ENCODE measurements around the gene REEP6. TPM values are rescaled to one million over a fixed set of nuclear protein-coding genes. Genes with fewer than 3 reads are reported as not detected.

Gene REEP6
- total RNA-seq, 4 donors from 2014 or later: 1.1 to 2.3 (median 1.5) TPM

GRCh38 chr19:1505012-1505411, 14.0 kb downstream of the REEP6 start:
- intact Hi-C loops (cut with DNase I; ENCODE audit: low total_unique reads): no loop called here
- Histone ChIP-seq H3K9me3 (no peaks in the 10 kb centered on the region), H3K27me3 (peaks cover 0 to 11% (median 5%) of the 10 kb centered on the region in 3 donors), H3K27ac (no peak overlapping the region), H3K4me3 (no peak overlapping the region), H3K36me3 (no peaks in the 10 kb centered on the region), H3K4me1 (peaks cover 4 to 15% of the 10 kb centered on the region in 2 donors)
- DNase-seq (no peak), ATAC-seq (no peak)
- no peak for TF ChIP-seq POLR2A (IDR thresholded peaks at IDR 0.05)
- TF ChIP-seq CTCF (IDR thresholded peaks at IDR 0.05 in 4 of 5, conservative IDR thresholded peaks at IDR 0.05 in 1 of 5): no peak
- in situ Hi-C loops (cut with MboI; ENCODE audit: low sequenced_read_pairs in 4 of 4): no loop called here

- Histone ChIP-seq H3K4me1 (peaks cover 4 to 19% of the 10 kb centered on the region in 2 donors), H3K9me3 (no peaks in the 10 kb centered on the region), H3K36me3 (no peaks in the 10 kb centered on the region), H3K4me3 (no peak overlapping the region), H3K27ac (peak overlapping the region in 2 of 4 donors; percentile 94 to 99), H3K27me3 (peaks cover 0 to 8% (median 5%) of the 10 kb centered on the region in 3 donors)
- intact Hi-C loops (cut with DNase I; ENCODE audit: low total_unique reads): no loop called here
- in situ Hi-C loops (cut with MboI; ENCODE audit: low sequenced_read_pairs in 4 of 4): no loop called here
- ATAC-seq (no peak), DNase-seq (no peak)
- no peak for TF ChIP-seq CTCF (IDR thresholded peaks at IDR 0.05 in 4 of 5, conservative IDR thresholded peaks at IDR 0.05 in 1 of 5)
- no peak for TF ChIP-seq POLR2A (IDR thresholded peaks at IDR 0.05)
Observed at GRCh38 chr19:1505991-1506881, 15.3 kb downstream of the REEP6 start.

- Histone ChIP-seq H3K4me3 (peak overlapping the region in 3 of 4 donors; percentile 42 to 61 (median 57)), H3K9me3 (no peaks in the 10 kb centered on the region)
Observed at GRCh38 chr19:1507192-1507660, 16.2 kb downstream of the REEP6 start.

More at GRCh38 chr19:1507192-1507660, 16.2 kb downstream of the REEP6 start:
- peaks cover 4 to 27% of the 10 kb centered on the region in 2 donors for H3K4me1 ChIP-seq
- H3K36me3 ChIP-seq: no peaks in the 10 kb centered on the region
- ATAC-seq (no peak), DNase-seq (no peak)
- H3K27me3 ChIP-seq: peaks cover 0 to 7% (median 5%) of the 10 kb centered on the region in 3 donors
- TF ChIP-seq CTCF (IDR thresholded peaks at IDR 0.05 in 4 of 5, conservative IDR thresholded peaks at IDR 0.05 in 1 of 5) (no peak), POLR2A (IDR thresholded peaks at IDR 0.05) (no peak)
- in situ Hi-C loops (cut with MboI; ENCODE audit: low sequenced_read_pairs in 4 of 4) (no loop called here), intact Hi-C loops (cut with DNase I; ENCODE audit: low total_unique reads) (loop anchor here (1.0 kb wide), 1 partner anchor 28 kb away; the partner anchor contains the start of gene C19orf25)
- peak overlapping the region; percentile 82 to 99 (median 92) for H3K27ac ChIP-seq
